HepG2 (cell line): ENCODE results near the gene USP7. TPM values are rescaled to one million over a fixed set of nuclear protein-coding genes. Genes with fewer than 3 reads are reported as not detected.

Source experiments
- AFF4 ChIP-seq: sonication (generic); formaldehyde crosslinking; IDR thresholded peaks from 2 replicates; pipeline ENCODE4 v1.4.0; 2020; ENCODE audit warnings: missing genetic modification reagents
- FOXP4 ChIP-seq: sonication (generic); formaldehyde crosslinking; IDR thresholded peaks from 2 replicates; pipeline ENCODE4 v1.4.0; 2020; ENCODE audit warnings: missing genetic modification reagents
- MIER3 ChIP-seq: IDR thresholded peaks from 2 replicates; pipeline ENCODE4 v1.6.1; 2016; ENCODE audit warnings: missing compliant biosample characterization, borderline replicate concordance
- MLX ChIP-seq: IDR thresholded peaks from 2 replicates; pipeline ENCODE4 v1.6.1; 2016
- NFAT5 ChIP-seq: sonication (generic); formaldehyde crosslinking; IDR thresholded peaks from 2 replicates; pipeline ENCODE4 v1.4.0; 2020; ENCODE audit warnings: missing genetic modification reagents
- PREB ChIP-seq: sonication (generic); formaldehyde crosslinking; IDR thresholded peaks from 2 replicates; pipeline ENCODE4 v1.4.0; 2020; ENCODE audit warnings: missing genetic modification reagents
- ZFP41 ChIP-seq: sonication (generic); formaldehyde crosslinking; IDR thresholded peaks from 2 replicates; pipeline ENCODE4 v1.4.0; 2020; ENCODE audit warnings: mild to moderate bottlenecking, missing genetic modification reagents, borderline replicate concordance
- ZNF20 ChIP-seq: sonication (generic); formaldehyde crosslinking; IDR thresholded peaks from 2 replicates; pipeline ENCODE4 v1.4.0; 2020; ENCODE audit warnings: mild to moderate bottlenecking, moderate library complexity, missing genetic modification reagents
- ZNF383 ChIP-seq: sonication (generic); formaldehyde crosslinking; IDR thresholded peaks from 2 replicates; pipeline ENCODE4 v1.4.0; 2020; ENCODE audit warnings: missing genetic modification reagents, mild to moderate bottlenecking, borderline replicate concordance
- ZNF773 ChIP-seq: sonication (generic); formaldehyde crosslinking; IDR thresholded peaks from 2 replicates; pipeline ENCODE4 v1.4.0; 2020; ENCODE audit warnings: missing genetic modification reagents, borderline replicate concordance
- ZNF784 ChIP-seq: sonication (generic); formaldehyde crosslinking; IDR thresholded peaks from 2 replicates; pipeline ENCODE4 v1.5.1; 2020; ENCODE audit warnings: missing genetic modification reagents, mild to moderate bottlenecking, borderline replicate concordance
- ZNF883 ChIP-seq: sonication (generic); formaldehyde crosslinking; IDR thresholded peaks from 2 replicates; pipeline ENCODE4 v1.5.1; 2020; ENCODE audit warnings: mild to moderate bottlenecking, missing genetic modification reagents; ENCODE audit errors: not compliant biosample characterization
- ZSCAN22 ChIP-seq: sonication (generic); formaldehyde crosslinking; IDR thresholded peaks from 2 replicates; pipeline ENCODE4 v1.4.0; 2020; ENCODE audit warnings: mild to moderate bottlenecking, missing genetic modification reagents
- polyA plus RNA-seq, 8 experiments: library from polyadenylated mRNA; depleted of rRNA in 3 of 8; stranded (reverse) in 7 of 8; unstranded in 1 of 8; fragments of >200 nt; fragmentation: Illumina TruSeq in 4 of 8; extraction: Trizol in 4 of 8; gene quantifications; 2 replicates each; pipeline versions ENCODE4 v1.2.1 to v1.2.3, GENCODE V29; 2011 to 2016; ENCODE audit warnings: low read depth in 4 of 8, missing spikeins in 1 of 8, mixed read lengths in 1 of 8; ENCODE audit not compliant: insufficient read depth in 1 of 8
- total RNA-seq, 5 experiments: library from RNA; depleted of rRNA; stranded (reverse); fragments of >200 nt; fragmentation: Illumina TruSeq; extraction: Trizol; gene quantifications; 2 replicates each; pipeline ENCODE4 v1.2.3, GENCODE V29; 2016; ENCODE audit warnings: low read depth in 1 of 5

USP7 gene
- total and polyA plus RNA-seq, 2 of the 13 experiments (the other 11 are each of a cell fraction or from before 2014, with no cell fraction given) = 52.5 to 173 TPM

- TF ChIP-seq NFAT5 = no peak; the same call in 1 of the 2 replicates
- no peak for TF ChIP-seq AFF4 (CRISPR knock-in tag)
- no peak; the same call in 1 of the 2 replicates for TF ChIP-seq ZFP41 (CRISPR knock-in tag)
- peak; percentile 95 for TF ChIP-seq ZNF784 (CRISPR knock-in tag)
- no peak for TF ChIP-seq PREB
- TF ChIP-seq ZNF773 (CRISPR knock-in tag) = no peak; the same call in 1 of the 2 replicates
- TF ChIP-seq FOXP4 (CRISPR knock-in tag) = peak; percentile 100
- peak; percentile 85 for TF ChIP-seq ZNF883 (CRISPR knock-in tag)
- TF ChIP-seq ZNF383 (CRISPR knock-in tag) = peak; percentile 100
- no peak for TF ChIP-seq ZNF20 (CRISPR knock-in tag)
- peak; percentile 86 for TF ChIP-seq MLX
- TF ChIP-seq ZSCAN22 (CRISPR knock-in tag) = peak; percentile 86; the same call in 1 of the 2 replicates
- TF ChIP-seq MIER3 = peak; percentile 97
Observed at GRCh38 chr16:8863594-8864424, 99.9 kb downstream of the USP7 start (continued).
